B cell (primary cell): Measurements from ENCODE around the gene CHD9NB.

ENCODE experiments used
- EZH2 ChIP-seq: IDR thresholded peaks from 2 replicates; pipeline ENCODE4 v1.6.1; 2012; ENCODE audit warnings: borderline replicate concordance, low read depth, mild to moderate bottlenecking, moderate library complexity, low read length; ENCODE audit not compliant: insufficient read depth, poor library complexity, severe bottlenecking
- TF ChIP-seq, protein P1 (sequence below): fragments of 200-600 bp; IDR thresholded peaks from one replicate; pipeline ENCODE4 v1.8.0; 2022; ENCODE audit warnings: antibody characterized with exemption, mild to moderate bottlenecking

DNA sequence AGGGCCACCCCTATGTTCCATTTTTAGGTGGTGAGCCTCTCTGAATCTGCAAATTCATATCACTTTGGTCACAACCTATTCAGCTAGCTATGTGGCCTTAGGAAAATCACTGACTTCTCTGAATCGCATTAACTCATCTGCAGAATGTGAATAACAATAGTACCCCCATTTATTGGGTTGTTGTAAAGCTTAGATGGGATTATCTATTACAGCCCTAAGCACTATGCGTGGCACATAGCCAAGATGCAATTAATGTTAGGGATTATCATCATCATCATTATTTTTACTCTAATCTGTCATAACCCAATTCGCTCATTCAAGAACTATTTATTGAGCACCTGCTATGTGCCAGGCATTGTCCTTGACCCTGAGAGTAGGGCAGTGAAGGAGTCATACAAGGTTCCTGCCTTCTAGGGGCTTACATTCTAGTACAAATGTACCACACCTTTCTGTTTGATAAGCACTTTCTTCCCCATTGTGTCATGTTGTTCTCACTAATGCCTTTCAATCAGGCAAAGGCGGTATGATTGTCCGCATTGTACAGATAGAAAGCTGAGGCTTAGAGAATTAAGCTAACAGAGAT is 40.6 kb upstream of the CHD9NB start:
- TF ChIP-seq, protein P1, sequence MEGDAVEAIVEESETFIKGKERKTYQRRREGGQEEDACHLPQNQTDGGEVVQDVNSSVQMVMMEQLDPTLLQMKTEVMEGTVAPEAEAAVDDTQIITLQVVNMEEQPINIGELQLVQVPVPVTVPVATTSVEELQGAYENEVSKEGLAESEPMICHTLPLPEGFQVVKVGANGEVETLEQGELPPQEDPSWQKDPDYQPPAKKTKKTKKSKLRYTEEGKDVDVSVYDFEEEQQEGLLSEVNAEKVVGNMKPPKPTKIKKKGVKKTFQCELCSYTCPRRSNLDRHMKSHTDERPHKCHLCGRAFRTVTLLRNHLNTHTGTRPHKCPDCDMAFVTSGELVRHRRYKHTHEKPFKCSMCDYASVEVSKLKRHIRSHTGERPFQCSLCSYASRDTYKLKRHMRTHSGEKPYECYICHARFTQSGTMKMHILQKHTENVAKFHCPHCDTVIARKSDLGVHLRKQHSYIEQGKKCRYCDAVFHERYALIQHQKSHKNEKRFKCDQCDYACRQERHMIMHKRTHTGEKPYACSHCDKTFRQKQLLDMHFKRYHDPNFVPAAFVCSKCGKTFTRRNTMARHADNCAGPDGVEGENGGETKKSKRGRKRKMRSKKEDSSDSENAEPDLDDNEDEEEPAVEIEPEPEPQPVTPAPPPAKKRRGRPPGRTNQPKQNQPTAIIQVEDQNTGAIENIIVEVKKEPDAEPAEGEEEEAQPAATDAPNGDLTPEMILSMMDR, result no peak
- no peak for TF ChIP-seq EZH2
